PFSK-1 (cell line): Measurements from ENCODE around the gene KCNQ1.

ENCODE experiments used
- FOXP2 ChIP-seq: optimal IDR thresholded peaks from 2 replicates; pipeline ENCODE3; 2011; ENCODE audit warnings: borderline replicate concordance, control low read depth, inconsistent platforms; ENCODE audit not compliant: insufficient read depth; ENCODE audit errors: extremely low read length, extremely low read depth
- POLR2AphosphoS5 ChIP-seq: IDR thresholded peaks from 2 replicates; pipeline ENCODE4 v1.6.1; 2012; ENCODE audit warnings: low read depth, mild to moderate bottlenecking, control low read depth, low read length, moderate library complexity
- SIN3A ChIP-seq: IDR thresholded peaks from 2 replicates; pipeline ENCODE4 v1.6.1; 2012; ENCODE audit warnings: mild to moderate bottlenecking, low read length, moderate library complexity, borderline replicate concordance; ENCODE audit not compliant: insufficient read depth
- TAF1 ChIP-seq: IDR thresholded peaks from 2 replicates; pipeline ENCODE4 v1.6.1; 2012; ENCODE audit warnings: low read length, control low read depth, borderline replicate concordance; ENCODE audit not compliant: insufficient read depth
- TF ChIP-seq, protein P1 (sequence below), 2 experiments: IDR thresholded peaks; 2 replicates each; pipeline versions ENCODE4 v1.6.1 to v1.8.0; 2011 to 2012; ENCODE audit warnings: low read depth in 2 of 2, low read length in 2 of 2, control low read depth in 1 of 2, inconsistent platforms in 1 of 2, mild to moderate bottlenecking in 1 of 2, moderate library complexity in 1 of 2; ENCODE audit not compliant: insufficient read depth in 1 of 2

KCNQ1 gene

DNA sequence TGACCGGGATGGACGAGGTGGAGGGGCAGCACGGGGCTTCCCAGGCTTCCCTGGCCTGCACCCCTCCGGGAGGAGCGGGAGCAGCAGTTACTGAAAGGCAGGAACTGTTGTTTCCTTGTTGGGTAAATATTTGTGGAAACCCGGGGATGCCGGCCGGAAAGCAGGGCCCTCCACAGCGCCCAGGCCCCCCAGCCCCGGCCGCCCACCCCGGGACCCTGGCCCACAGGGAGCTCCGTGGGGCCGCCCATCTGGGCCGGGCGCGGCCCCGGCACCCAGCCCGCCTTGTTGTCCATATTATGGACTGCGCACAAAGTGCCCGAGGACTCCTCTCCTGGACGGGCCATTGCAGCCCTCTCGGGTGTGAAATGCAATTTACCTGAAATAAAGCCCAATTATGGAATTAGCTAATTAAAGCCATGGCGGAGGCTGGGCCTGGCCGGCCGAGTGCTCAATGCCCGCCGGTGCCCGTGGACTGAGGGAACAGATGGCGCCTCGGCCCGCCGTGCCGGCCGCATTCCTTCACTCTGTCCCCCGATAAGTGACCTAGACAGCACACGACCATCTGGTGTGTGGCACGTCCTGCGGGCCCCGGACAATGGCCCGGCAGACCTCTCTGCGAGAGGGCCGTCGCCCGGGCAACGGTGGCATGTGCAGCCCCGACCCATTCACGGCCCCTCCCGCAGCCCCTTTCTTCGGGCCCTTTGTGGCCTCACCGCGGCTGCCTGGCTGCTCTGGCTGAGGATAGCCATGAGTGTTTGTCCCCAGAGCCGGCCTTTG is 405.4 kb downstream of the KCNQ1 start:
- TF ChIP-seq FOXP2 = no peak

DNA sequence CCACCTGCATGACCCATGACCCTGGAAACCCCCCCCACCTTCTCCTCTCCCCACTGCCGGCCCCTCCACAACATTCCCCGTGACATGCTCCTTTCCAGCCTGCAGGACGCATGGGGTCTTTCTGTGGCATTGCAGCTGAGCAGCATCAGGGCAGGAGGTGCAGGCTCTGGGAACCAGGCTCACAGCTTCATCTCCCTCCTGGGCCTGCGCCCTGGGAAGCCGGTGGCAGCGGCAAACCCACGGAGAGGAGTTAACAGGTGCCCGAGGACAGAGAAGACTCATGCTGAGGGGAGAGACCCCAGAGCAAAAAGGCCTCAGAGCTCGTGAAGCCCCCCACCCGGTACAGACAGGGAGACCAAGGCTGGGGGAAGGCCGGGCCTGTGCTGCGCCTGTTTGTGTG is 408.6 kb downstream of the KCNQ1 start:
- no peak for TF ChIP-seq SIN3A

DNA sequence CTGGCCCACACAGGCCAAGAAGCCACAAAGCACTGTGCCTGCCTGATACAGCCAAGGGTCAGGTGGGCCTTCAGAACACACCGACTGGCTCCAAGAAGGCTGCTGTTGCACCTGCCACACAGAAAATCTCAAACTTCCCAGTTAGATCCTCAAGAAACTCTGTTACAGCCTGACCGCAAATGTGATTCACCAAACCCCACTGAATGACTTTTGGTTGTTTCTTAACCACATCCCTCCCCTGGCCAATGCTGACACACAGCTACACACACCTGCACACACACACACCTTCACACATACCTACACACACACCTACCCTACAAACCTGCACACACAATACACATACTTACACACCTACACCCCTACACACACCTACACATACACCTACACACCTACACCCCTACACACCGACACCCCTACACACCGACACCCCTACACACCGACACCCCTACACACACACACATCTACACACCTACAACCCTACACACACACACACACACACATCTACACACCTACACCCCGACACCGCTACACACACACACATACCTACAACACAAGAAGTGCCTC is 409.3 kb downstream of the KCNQ1 start:
- TF ChIP-seq TAF1 (no peak), POLR2AphosphoS5 (no peak), SIN3A (no peak), FOXP2 (no peak)
- TF ChIP-seq, protein P1, sequence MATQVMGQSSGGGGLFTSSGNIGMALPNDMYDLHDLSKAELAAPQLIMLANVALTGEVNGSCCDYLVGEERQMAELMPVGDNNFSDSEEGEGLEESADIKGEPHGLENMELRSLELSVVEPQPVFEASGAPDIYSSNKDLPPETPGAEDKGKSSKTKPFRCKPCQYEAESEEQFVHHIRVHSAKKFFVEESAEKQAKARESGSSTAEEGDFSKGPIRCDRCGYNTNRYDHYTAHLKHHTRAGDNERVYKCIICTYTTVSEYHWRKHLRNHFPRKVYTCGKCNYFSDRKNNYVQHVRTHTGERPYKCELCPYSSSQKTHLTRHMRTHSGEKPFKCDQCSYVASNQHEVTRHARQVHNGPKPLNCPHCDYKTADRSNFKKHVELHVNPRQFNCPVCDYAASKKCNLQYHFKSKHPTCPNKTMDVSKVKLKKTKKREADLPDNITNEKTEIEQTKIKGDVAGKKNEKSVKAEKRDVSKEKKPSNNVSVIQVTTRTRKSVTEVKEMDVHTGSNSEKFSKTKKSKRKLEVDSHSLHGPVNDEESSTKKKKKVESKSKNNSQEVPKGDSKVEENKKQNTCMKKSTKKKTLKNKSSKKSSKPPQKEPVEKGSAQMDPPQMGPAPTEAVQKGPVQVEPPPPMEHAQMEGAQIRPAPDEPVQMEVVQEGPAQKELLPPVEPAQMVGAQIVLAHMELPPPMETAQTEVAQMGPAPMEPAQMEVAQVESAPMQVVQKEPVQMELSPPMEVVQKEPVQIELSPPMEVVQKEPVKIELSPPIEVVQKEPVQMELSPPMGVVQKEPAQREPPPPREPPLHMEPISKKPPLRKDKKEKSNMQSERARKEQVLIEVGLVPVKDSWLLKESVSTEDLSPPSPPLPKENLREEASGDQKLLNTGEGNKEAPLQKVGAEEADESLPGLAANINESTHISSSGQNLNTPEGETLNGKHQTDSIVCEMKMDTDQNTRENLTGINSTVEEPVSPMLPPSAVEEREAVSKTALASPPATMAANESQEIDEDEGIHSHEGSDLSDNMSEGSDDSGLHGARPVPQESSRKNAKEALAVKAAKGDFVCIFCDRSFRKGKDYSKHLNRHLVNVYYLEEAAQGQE (IDR thresholded peaks at IDR 0.05; ENCODE audit: insufficient read depth in 1 of 2, low read depth in 2 of 2, low read length in 2 of 2) = no peak

DNA sequence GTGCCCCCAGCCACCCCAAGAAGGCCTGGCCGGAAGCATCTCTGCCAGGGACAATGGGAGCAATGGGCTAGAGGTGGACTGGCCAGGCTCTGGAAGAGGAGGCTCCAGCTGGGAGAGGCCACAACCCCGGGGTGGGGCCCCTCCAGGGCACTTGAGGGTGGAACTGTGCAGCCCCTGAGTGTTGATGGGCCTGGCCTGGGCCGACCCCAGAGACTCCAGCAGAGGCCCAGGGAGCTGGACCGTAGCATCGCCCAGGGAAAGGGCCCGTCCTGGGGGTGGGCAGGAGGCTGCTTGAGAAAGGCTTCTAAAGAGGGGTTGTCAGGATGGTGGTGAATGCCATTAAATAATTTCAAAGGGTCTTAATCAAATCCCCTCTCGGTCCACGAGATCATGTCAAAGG is 410.4 kb downstream of the KCNQ1 start:
- TF ChIP-seq SIN3A = no peak
- TF ChIP-seq FOXP2 = no peak
- TF ChIP-seq POLR2AphosphoS5 = no peak
- no peak for TF ChIP-seq TAF1
- TF ChIP-seq, protein P1 (IDR thresholded peaks at IDR 0.05; ENCODE audit: insufficient read depth in 1 of 2, low read depth in 2 of 2, low read length in 2 of 2) = no peak

DNA sequence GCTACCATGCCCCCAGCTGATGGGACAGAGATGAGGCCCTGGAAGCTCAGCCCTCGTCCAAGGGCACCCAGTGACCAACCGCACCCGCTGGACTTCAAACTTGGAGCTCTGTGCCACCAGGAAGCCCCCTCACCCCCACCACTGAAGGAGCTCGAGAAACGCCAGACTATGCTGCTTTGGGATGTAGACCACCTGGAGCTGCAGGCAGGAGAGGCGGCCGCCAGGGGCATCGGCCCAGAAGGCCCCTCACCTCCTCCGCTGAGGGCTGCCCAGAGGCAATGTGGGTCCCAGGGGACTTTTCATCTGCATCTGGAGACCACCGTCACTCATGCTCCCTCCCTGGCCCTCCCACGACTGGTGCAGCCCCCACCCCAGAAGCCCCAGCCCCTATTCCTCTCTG is 412.5 kb downstream of the KCNQ1 start:
- TF ChIP-seq TAF1 (no peak), POLR2AphosphoS5 (no peak), FOXP2 (no peak), SIN3A (no peak)
- TF ChIP-seq, protein P1 (IDR thresholded peaks at IDR 0.05; ENCODE audit: insufficient read depth in 1 of 2, low read depth in 2 of 2, low read length in 2 of 2) = no peak

DNA sequence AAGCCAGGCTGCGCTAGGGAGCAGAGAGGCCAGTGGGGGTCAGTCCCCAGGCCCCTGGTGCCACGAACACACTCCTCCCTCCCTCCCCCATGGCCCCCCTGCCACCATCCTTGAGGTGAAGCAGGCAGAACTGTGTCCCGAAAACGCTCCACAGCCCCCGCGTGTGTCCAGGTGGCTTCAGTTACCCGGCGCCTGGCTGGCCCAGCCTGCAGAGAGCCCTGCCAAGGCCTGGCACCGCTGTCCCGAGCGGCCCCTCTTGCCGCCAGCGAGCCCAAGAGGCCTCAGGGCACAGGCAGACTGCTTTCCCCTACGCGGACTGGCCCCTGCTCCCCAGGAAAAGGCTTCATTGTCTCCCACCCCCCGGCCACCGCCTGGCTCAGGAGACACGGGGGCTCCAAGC is 413.1 kb downstream of the KCNQ1 start:
- TF ChIP-seq, protein P1 (IDR thresholded peaks at IDR 0.05; ENCODE audit: insufficient read depth in 1 of 2, low read depth in 2 of 2, low read length in 2 of 2) = no peak
- TF ChIP-seq FOXP2 (no peak), POLR2AphosphoS5 (no peak), TAF1 (no peak)
